ENCODE results near the gene THOC6. TPM values are rescaled to one million over a fixed set of nuclear protein-coding genes. Genes with fewer than 3 reads are reported as not detected.
A peak's percentile ranks its signal among the peaks of the same experiment; 100 is the strongest.

THOC6 gene
- total and polyA plus RNA-seq, 9 of the 15 experiments (the other 6 are each of a cell fraction or from before 2014, with no cell fraction given), result 2.5 to 65.4 (median 42.3) TPM

GRCh38 chr16:3023669-3024478 lies at the start of gene THOC6, which contains the start of gene HCFC1R1 (continued):
- TF ChIP-seq BDP1 (IDR thresholded peaks at IDR 0.05; ENCODE audit: insufficient read depth, insufficient read length) (no peak), ILF3 (IDR thresholded peaks at IDR 0.05; ENCODE audit: borderline replicate concordance) (no peak; the same call in 1 of the 2 replicates), NR4A1 (CRISPR knock-in tag; IDR thresholded peaks at IDR 0.05) (peak; percentile 45; the same call in 1 of the 2 replicates), NR4A1 (tag; IDR thresholded peaks at IDR 0.05) (peak; percentile 65; the same call in 1 of the 2 replicates), SMAD3 (CRISPR knock-in tag; conservative IDR thresholded peaks at IDR 0.05) (0 out of 2 replicates have a peak, but pooled peaks have one; percentile 14), RFX7 (CRISPR knock-in tag; IDR thresholded peaks at IDR 0.05) (0 out of 2 replicates have a peak, but pooled peaks have one; percentile 8), ZNF121 (CRISPR knock-in tag; conservative IDR thresholded peaks at IDR 0.05) (no peak), ZNF764 (CRISPR knock-in tag; IDR thresholded peaks at IDR 0.05; ENCODE audit: low read depth) (no peak), TSHZ1 (CRISPR knock-in tag; IDR thresholded peaks at IDR 0.05) (no peak), ATF4 (CRISPR knock-in tag; IDR thresholded peaks at IDR 0.05) (peak; percentile 85), CBX5 (IDR thresholded peaks at IDR 0.05; ENCODE audit: borderline replicate concordance, low read depth) (no peak), BACH1 (tag; IDR thresholded peaks at IDR 0.05) (no peak), TBP (optimal IDR thresholded peaks at IDR 0.05; ENCODE audit: low read depth, low read length) (peak; percentile 67), ZNF592 (IDR thresholded peaks at IDR 0.05) (peak; percentile 47; the same call in 1 of the 2 replicates), NCOR1 (IDR thresholded peaks at IDR 0.05) (peak; percentile 43), POLR2AphosphoS5 (IDR thresholded peaks at IDR 0.05; ENCODE audit: control insufficient read depth, insufficient read depth, low read depth, low read length) (peak; percentile 85), TCF3 (CRISPR knock-in tag; IDR thresholded peaks at IDR 0.05) (peak; percentile 21; the same call in 1 of the 2 replicates), HSF4 (CRISPR knock-in tag; IDR thresholded peaks at IDR 0.05; ENCODE audit: borderline replicate concordance) (no peak)

Data from K562 (cell line).